K562 (cell line): Measurements from ENCODE around the gene PRDM15. TPM values are rescaled to one million over a fixed set of nuclear protein-coding genes. Genes with fewer than 3 reads are reported as not detected.
A peak's percentile ranks its signal among the peaks of the same experiment; 100 is the strongest.

ENCODE experiments used
- ATAC-seq: fragments of 200-7000 bp; cut with Tn5 transposase; 3 replicates; pipeline ENCODE4 v1.9.1; 2020; ENCODE audit warnings: moderate library complexity
- BruUV-seq: library from RNA; stranded (reverse); fragments of 400-500 nt; replicated peaks from 2 replicates; lab custom pipeline; 2021; lab: Mats Ljungman, UMichigan
- CTCF ChIA-PET: fragments of 300-600 bp; formaldehyde crosslinking; extraction: SDS; loops from one replicate; lab custom pipeline; 2021; ENCODE audit warnings: low intra/inter-chr PET ratio; lab: Yijun Ruan, JAX
- POLR2A ChIA-PET: fragments of 300-600, 350-650 bp; sonication (Branson Sonifier 250); formaldehyde crosslinking; extraction: SDS; loops from one replicate; lab custom pipeline; 2021; ENCODE audit warnings: antibody characterized with exemption, inconsistent platforms; lab: Yijun Ruan, JAX
- DNase-seq, 4 experiments: peaks; one replicate each; pipeline versions ENCODE4 v3.0.0 to v3.0.0-alpha.2; 2011 to 2018; ENCODE audit warnings: low spot score in 3 of 4, mixed read lengths in 3 of 4; ENCODE audit errors: extremely low read depth in 1 of 4
- FAIRE-seq: peaks from 2 replicates; lab custom pipeline; 2011; peaks lifted over from hg19 to GRCh38; lab: Jason Lieb, UNC
- H2AFZ ChIP-seq: 2 replicates; pipeline ENCODE4 v1.6.0; 2011; ENCODE audit warnings: low read depth, low read length, control low read depth, inconsistent platforms
- H3K27ac ChIP-seq: fragments of 200-600 bp; 3 replicates; pipeline ENCODE4 v1.8.0; 2011; ENCODE audit warnings: low read depth, mild to moderate bottlenecking, control low read depth, inconsistent platforms, low read length, moderate library complexity, mixed read lengths; ENCODE audit errors: extremely low read depth
- H3K27me3 ChIP-seq, 2 experiments: fragments of 300-600 bp in 1 of 2; 2 replicates in 1 of 2; 3 replicates in 1 of 2; pipeline versions ENCODE4 v1.6.0 to v1.8.0; 2011; ENCODE audit warnings: inconsistent platforms in 2 of 2, low read length in 2 of 2, mild to moderate bottlenecking in 1 of 2, mixed read lengths in 1 of 2, moderate library complexity in 1 of 2; ENCODE audit not compliant: control insufficient read depth in 2 of 2, insufficient read depth in 2 of 2
- H3K36me3 ChIP-seq: fragments of 300-600 bp; 3 replicates; pipeline ENCODE4 v1.8.0; 2011; ENCODE audit warnings: mild to moderate bottlenecking, low read length, inconsistent platforms; ENCODE audit not compliant: control insufficient read depth, insufficient read depth
- H3K4me1 ChIP-seq, 2 experiments: fragments of 200-600 bp in 1 of 2; replicated peaks in 1 of 2; 2 replicates in 1 of 2; 3 replicates in 1 of 2; pipeline versions ENCODE4 v1.5.1 to v1.8.0; 2011; ENCODE audit warnings: inconsistent platforms in 2 of 2, low read length in 2 of 2, mild to moderate bottlenecking in 1 of 2, mixed read lengths in 1 of 2, moderate library complexity in 1 of 2; ENCODE audit not compliant: control insufficient read depth in 2 of 2, insufficient read depth in 2 of 2
- H3K4me2 ChIP-seq: 2 replicates; pipeline ENCODE4 v1.6.1; 2011; ENCODE audit warnings: low read length, control low read depth, inconsistent platforms, mixed read lengths; ENCODE audit not compliant: insufficient read depth
- H3K4me3 ChIP-seq: fragments of 200-600 bp; sonication (generic), shearing (Covaris generic); 2 replicates; pipeline ENCODE4 v1.5.1; 2016; ENCODE audit warnings: control low read depth, inconsistent platforms
- H3K79me2 ChIP-seq: fragments of 200-600 bp; 3 replicates; pipeline ENCODE4 v1.8.0; 2011; ENCODE audit warnings: low read length, inconsistent platforms; ENCODE audit not compliant: control insufficient read depth, insufficient read depth
- H3K9ac ChIP-seq, 2 experiments: 2 replicates each; pipeline versions ENCODE4 v1.6.0 to v1.6.1; 2011; ENCODE audit warnings: low read depth in 2 of 2, low read length in 2 of 2, control low read depth in 1 of 2, inconsistent platforms in 1 of 2, mild to moderate bottlenecking in 1 of 2, mixed read lengths in 1 of 2; ENCODE audit not compliant: insufficient read depth in 1 of 2
- H3K9me1 ChIP-seq: one replicate; pipeline ENCODE4 v1.6.0; 2011; ENCODE audit warnings: inconsistent platforms, mild to moderate bottlenecking, low read length, moderate library complexity; ENCODE audit not compliant: control insufficient read depth, insufficient read depth
- H3K9me3 ChIP-seq: replicated peaks from 2 replicates; pipeline ENCODE4 v1.5.1; 2011; ENCODE audit warnings: low read depth, low read length, inconsistent platforms; ENCODE audit not compliant: control insufficient read depth, insufficient read depth
- H4K20me1 ChIP-seq: replicated peaks from 2 replicates; pipeline ENCODE4 v1.6.1; 2011; ENCODE audit warnings: low read length, inconsistent platforms, mixed read lengths; ENCODE audit not compliant: control insufficient read depth, insufficient read depth
- FOXJ3 ChIP-seq: sonication (generic); formaldehyde crosslinking; IDR thresholded peaks from 2 replicates; pipeline ENCODE4 v1.4.0; 2020; ENCODE audit warnings: mild to moderate bottlenecking, missing genetic modification reagents
- FOXP4 ChIP-seq: sonication (generic); formaldehyde crosslinking; IDR thresholded peaks from 2 replicates; pipeline ENCODE4 v1.8.0; 2022; ENCODE audit warnings: mild to moderate bottlenecking, missing genetic modification reagents, borderline replicate concordance
- ZKSCAN8 ChIP-seq: fragments of 200-800 bp; sonication (Bioruptor generic); IDR thresholded peaks from 2 replicates; pipeline ENCODE4 v1.6.1; 2016; ENCODE audit warnings: missing genetic modification characterization, missing compliant biosample characterization
- WGBS: fragments of 100-300 bp; shearing (Covaris generic); methylation state at CpG from one replicate; pipeline ENCODE4 v1.1.6; 2016; ENCODE audit warnings: low coverage, mixed read lengths; ENCODE audit not compliant: insufficient coverage; ENCODE audit errors: missing lambda C conversion rate; 5-methylcytosine and 5-hydroxymethylcytosine counted together
- in situ Hi-C: fragments of 300-500 bp; cut with MboI; formaldehyde crosslinking; loops from 4 replicates; pipeline ENCODE4 v1.15.0; 2018; ENCODE audit warnings: inconsistent platforms, mixed read lengths
- intact Hi-C: fragments of 100-400 bp; cut with micrococcal nuclease; formaldehyde crosslinking; loops from 2 replicates; pipeline ENCODE4 v1.14.2; 2022
- polyA plus RNA-seq, 8 experiments: library from polyadenylated mRNA; depleted of rRNA in 4 of 8; stranded (reverse) in 5 of 8; unstranded in 3 of 8; fragments of >200 nt; fragmentation: Nextera tagmentation in 2 of 8; fragmentation: Illumina TruSeq in 1 of 8; extraction: Ambion mirVana in 2 of 8; extraction: Trizol in 1 of 8; gene quantifications; 2 replicates each; pipeline versions ENCODE4 v1.2.1 to v1.2.3, GENCODE V29; 2011 to 2014; ENCODE audit warnings: inconsistent platforms in 1 of 8, missing spikeins in 1 of 8
- total RNA-seq, 7 experiments: library from RNA; depleted of rRNA in 6 of 7; stranded (reverse); fragments of >200 nt in 6 of 7; fragmentation: Illumina TruSeq in 2 of 7; extraction: Trizol in 2 of 7; gene quantifications; 2 replicates each; pipeline versions ENCODE4 v1.2.1 to v1.2.3, GENCODE V29; 2011 to 2021; ENCODE audit warnings: low replicate concordance in 1 of 7

PRDM15 gene
- total and polyA plus RNA-seq, 9 of the 15 experiments (the other 6 are each of a cell fraction or from before 2014, with no cell fraction given): 0.93 to 9.2 (median 6.2) TPM

- WGBS: 1% methylated on average over 8 of the region's 10 CpGs
Measured at GRCh38 chr21:41754479-41754891, 124.7 kb downstream of the PRDM15 start.

More at GRCh38 chr21:41754479-41754891, 124.7 kb downstream of the PRDM15 start:
- H3K36me3 ChIP-seq: no peaks in the 10 kb centered on the region
- ChIA-PET POLR2A (no interaction called here), CTCF (interaction anchor here (0.5 kb wide), 1 partner anchor 1604 kb away, joined by 3 read pairs; no protein-coding TSS in a partner anchor)
- H3K9ac ChIP-seq: no peak overlapping the region
- H3K9me1 ChIP-seq: peaks cover 3% of the 10 kb centered on the region
- BruUV-seq: no TSS peak
- FAIRE-seq (no peak), ATAC-seq (peak; percentile 70), DNase-seq (no peak)
- in situ Hi-C loops: no loop called here
- TF ChIP-seq ZKSCAN8 (CRISPR knock-in tag) (no peak), FOXJ3 (CRISPR knock-in tag) (no peak), FOXP4 (CRISPR knock-in tag) (no peak)
- H3K4me3 ChIP-seq: no peak overlapping the region
- no peak overlapping the region for H3K27ac ChIP-seq
- no peaks in the 10 kb centered on the region for H3K9me3 ChIP-seq
- peaks cover 65 to 81% of the 10 kb centered on the region in 2 experiments for H3K27me3 ChIP-seq
- no peak overlapping the region for H2AFZ ChIP-seq
- no peaks in the 10 kb centered on the region for H3K79me2 ChIP-seq
- intact Hi-C loops: no loop called here
- peaks cover 21% of the 10 kb centered on the region; the same call in 1 of the 2 replicates for H4K20me1 ChIP-seq
- no peak overlapping the region for H3K4me2 ChIP-seq
- H3K4me1 ChIP-seq: no peaks in the 10 kb centered on the region; a peak in 1 of 5 replicates
